Sigmoid colon (tissue), 7 donors: ENCODE measurements around the gene TBXAS1. TPM values are rescaled to one million over a fixed set of nuclear protein-coding genes. Genes with fewer than 3 reads are reported as not detected.

Experiments
- DNase-seq: peaks from one replicate; pipeline ENCODE4 v3.0.0-alpha.2; 2019
- H3K27ac ChIP-seq, 4 donors: fragments of 200-600 bp; sonication (generic); one replicate each; pipeline ENCODE4 v1.5.1; 2016 to 2019; ENCODE audit warnings: mild to moderate bottlenecking in 1 of 4
- H3K27me3 ChIP-seq, 3 donors: fragments of 200-600 bp; sonication (generic); one replicate each; pipeline ENCODE4 v1.5.1; 2019; ENCODE audit warnings: mild to moderate bottlenecking in 1 of 3
- H3K36me3 ChIP-seq, 4 donors: fragments of 200-600 bp; sonication (generic); one replicate each; pipeline ENCODE4 v1.5.1; 2016 to 2019
- H3K4me1 ChIP-seq, 4 donors: fragments of 200-600 bp; sonication (generic); one replicate each; pipeline ENCODE4 v1.5.1; 2017 to 2019
- H3K4me3 ChIP-seq, 4 donors: fragments of 200-600 bp; sonication (generic); one replicate each; pipeline ENCODE4 v1.5.1; 2017 to 2019; ENCODE audit warnings: mild to moderate bottlenecking in 2 of 4, moderate library complexity in 1 of 4
- H3K9me3 ChIP-seq, 4 donors: fragments of 200-600 bp in 3 of 4; sonication (generic) in 3 of 4; one replicate each; pipeline versions ENCODE4 v1.5.1 to v1.6.1; 2013 to 2019
- EP300 ChIP-seq, 4 donors: sonication (generic); formaldehyde crosslinking; IDR thresholded peaks; one replicate each; pipeline ENCODE4 v1.6.1; 2017; ENCODE audit warnings: antibody characterized with exemption in 4 of 4
- POLR2A ChIP-seq, 2 donors: fragments of 450-650 bp; IDR thresholded peaks; one replicate each; pipeline ENCODE4 v1.6.1; 2016; ENCODE audit warnings: antibody characterized with exemption in 2 of 2, mild to moderate bottlenecking in 2 of 2, moderate library complexity in 2 of 2
- POLR2AphosphoS5 ChIP-seq, 4 donors: sonication (generic); formaldehyde crosslinking; IDR thresholded peaks; one replicate each; pipeline ENCODE4 v1.6.1; 2017; ENCODE audit warnings: antibody characterized with exemption in 4 of 4
- WGBS, 2 donors: extraction: QIAGEN DNeasy Blood & Tissue Kit; methylation state at CpG; one replicate each; pipeline ENCODE4 v1.1.7; 2013; 5-methylcytosine and 5-hydroxymethylcytosine counted together
- intact Hi-C: fragments of 100-400 bp; cut with DNase I; formaldehyde crosslinking; loops from one replicate; pipeline ENCODE4 v1.15.1; 2023
- polyA plus RNA-seq, 3 donors: library from polyadenylated mRNA; stranded (reverse); fragments of 200-250 nt; gene quantifications; one replicate each; pipeline ENCODE4 v1.2.3, GENCODE V29; 2013
- total RNA-seq, 4 donors: library from RNA; depleted of rRNA; stranded (reverse); fragments of >200 nt; gene quantifications; one replicate each; pipeline ENCODE4 v1.1.0, GENCODE V29; 2016
- TF ChIP-seq, protein P1 (sequence below), 4 experiments: fragments of 450-650 bp in 3 of 4; fragments of 200-600 bp in 1 of 4; IDR thresholded peaks; one replicate each; pipeline ENCODE4 v1.5.1; 2016 to 2019; ENCODE audit warnings: antibody characterized with exemption in 4 of 4, mild to moderate bottlenecking in 3 of 4, moderate library complexity in 2 of 4
- donor health status: healthy with polysubstance abuse.
- donor health status: Bipolar disorder and iron deficiency.
- donor health status: healthy.

The TBXAS1 gene
- total and polyA plus RNA-seq, 7 donors: 6.0 to 28.2 (median 19.3) TPM

DNA sequence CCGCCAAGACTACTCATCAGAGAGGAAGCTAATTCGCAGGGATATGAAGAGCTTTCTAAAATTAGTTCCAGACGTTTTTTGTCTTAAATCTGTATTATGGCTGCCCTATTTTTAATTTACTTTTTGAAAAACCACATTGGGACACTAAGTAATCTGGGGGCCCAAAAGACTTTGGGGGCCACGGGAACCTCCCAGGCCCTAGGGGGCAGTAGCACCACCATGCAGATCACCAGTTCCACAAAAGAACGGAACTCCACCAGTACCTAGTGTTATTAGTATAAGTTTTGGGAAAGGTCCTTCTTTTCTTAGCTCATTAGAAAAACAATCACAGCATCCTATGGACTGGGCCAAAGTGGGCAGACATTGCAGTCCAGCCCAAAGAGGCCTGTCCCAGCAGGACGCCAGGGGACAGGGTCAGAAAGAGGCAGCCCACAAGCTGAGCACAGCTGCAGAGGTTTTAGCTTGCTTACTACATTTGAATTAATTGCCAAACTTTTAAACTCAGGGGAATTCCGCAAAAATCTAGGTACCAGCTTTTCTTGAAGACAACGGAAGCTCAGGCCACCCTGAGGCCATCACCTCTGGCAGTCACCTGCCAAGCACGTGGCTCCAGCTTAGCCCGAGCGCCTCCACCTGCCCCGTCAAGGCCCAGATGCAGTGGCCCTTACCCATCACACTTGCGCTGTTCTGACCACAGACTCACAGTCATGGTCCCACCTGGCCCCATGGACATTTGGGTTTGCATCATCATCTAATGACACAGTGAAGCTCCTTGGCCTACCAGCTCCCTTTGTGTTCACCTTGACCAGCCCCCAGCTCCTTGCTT is 158.8 kb downstream of the TBXAS1 start:
- no peaks in the 10 kb centered on the region for H3K9me3 ChIP-seq
- TF ChIP-seq, protein P1, sequence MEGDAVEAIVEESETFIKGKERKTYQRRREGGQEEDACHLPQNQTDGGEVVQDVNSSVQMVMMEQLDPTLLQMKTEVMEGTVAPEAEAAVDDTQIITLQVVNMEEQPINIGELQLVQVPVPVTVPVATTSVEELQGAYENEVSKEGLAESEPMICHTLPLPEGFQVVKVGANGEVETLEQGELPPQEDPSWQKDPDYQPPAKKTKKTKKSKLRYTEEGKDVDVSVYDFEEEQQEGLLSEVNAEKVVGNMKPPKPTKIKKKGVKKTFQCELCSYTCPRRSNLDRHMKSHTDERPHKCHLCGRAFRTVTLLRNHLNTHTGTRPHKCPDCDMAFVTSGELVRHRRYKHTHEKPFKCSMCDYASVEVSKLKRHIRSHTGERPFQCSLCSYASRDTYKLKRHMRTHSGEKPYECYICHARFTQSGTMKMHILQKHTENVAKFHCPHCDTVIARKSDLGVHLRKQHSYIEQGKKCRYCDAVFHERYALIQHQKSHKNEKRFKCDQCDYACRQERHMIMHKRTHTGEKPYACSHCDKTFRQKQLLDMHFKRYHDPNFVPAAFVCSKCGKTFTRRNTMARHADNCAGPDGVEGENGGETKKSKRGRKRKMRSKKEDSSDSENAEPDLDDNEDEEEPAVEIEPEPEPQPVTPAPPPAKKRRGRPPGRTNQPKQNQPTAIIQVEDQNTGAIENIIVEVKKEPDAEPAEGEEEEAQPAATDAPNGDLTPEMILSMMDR (IDR thresholded peaks at IDR 0.05): no peak
- TF ChIP-seq POLR2AphosphoS5 (IDR thresholded peaks at IDR 0.05) (no peak), EP300 (IDR thresholded peaks at IDR 0.05) (no peak), POLR2A (IDR thresholded peaks at IDR 0.05) (no peak)
- no peak overlapping the region for H3K27ac ChIP-seq
- DNase-seq: no peak
- 87 to 88% methylated on average over 13 of the region's 13 CpGs for WGBS, 2 donors
- no peaks in the 10 kb centered on the region for H3K4me1 ChIP-seq
- H3K36me3 ChIP-seq: no peaks in the 10 kb centered on the region
- H3K4me3 ChIP-seq: no peak overlapping the region
- intact Hi-C loops: no loop called here
- no peaks in the 10 kb centered on the region for H3K27me3 ChIP-seq

GRCh38 chr7:139989366-139990141 is 160.5 kb downstream of the TBXAS1 start:
- no peaks in the 10 kb centered on the region for H3K27me3 ChIP-seq
- H3K9me3 ChIP-seq: no peaks in the 10 kb centered on the region
- no peak overlapping the region for H3K27ac ChIP-seq
- no peaks in the 10 kb centered on the region for H3K36me3 ChIP-seq
- intact Hi-C loops: no loop called here
- no peaks in the 10 kb centered on the region for H3K4me1 ChIP-seq
- TF ChIP-seq POLR2AphosphoS5 (IDR thresholded peaks at IDR 0.05) (no peak), POLR2A (IDR thresholded peaks at IDR 0.05) (no peak), EP300 (IDR thresholded peaks at IDR 0.05) (no peak)
- TF ChIP-seq, protein P1 (IDR thresholded peaks at IDR 0.05): no peak
- DNase-seq: no peak
- no peak overlapping the region for H3K4me3 ChIP-seq
- 84 to 93% methylated on average over 12 of the region's 12 CpGs for WGBS, 2 donors

DNA sequence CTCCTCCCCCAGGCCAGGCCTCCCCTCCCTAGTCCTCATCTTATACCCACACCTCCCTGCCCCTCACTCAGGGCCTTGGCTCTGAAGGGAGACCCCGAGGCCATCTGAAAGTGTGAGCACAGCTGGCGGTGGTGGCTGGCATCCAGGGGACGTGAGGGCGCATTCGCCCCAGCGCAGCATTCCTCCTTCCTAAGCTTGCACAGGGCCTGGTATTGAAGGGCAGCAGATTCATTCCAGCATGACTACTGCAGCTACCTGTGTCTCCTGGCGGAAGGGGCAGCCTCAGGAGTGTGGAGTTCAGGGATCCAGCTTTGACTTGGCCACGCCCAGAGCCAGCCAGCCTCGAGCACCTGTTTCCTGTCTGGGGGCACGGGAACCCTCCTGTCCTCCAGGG is 161.1 kb downstream of the TBXAS1 start:
- 79 to 82% methylated on average over 10 of the region's 10 CpGs for WGBS, 2 donors
- Histone ChIP-seq H3K4me3 (no peak overlapping the region), H3K36me3 (no peaks in the 10 kb centered on the region), H3K27ac (no peak overlapping the region), H3K27me3 (no peaks in the 10 kb centered on the region), H3K9me3 (no peaks in the 10 kb centered on the region), H3K4me1 (no peaks in the 10 kb centered on the region)
- intact Hi-C loops: no loop called here
- TF ChIP-seq EP300 (IDR thresholded peaks at IDR 0.05): no peak
- no peak for TF ChIP-seq POLR2A (IDR thresholded peaks at IDR 0.05)
- TF ChIP-seq, protein P1 (IDR thresholded peaks at IDR 0.05): no peak
- TF ChIP-seq POLR2AphosphoS5 (IDR thresholded peaks at IDR 0.05): no peak
- no peak for DNase-seq

DNA sequence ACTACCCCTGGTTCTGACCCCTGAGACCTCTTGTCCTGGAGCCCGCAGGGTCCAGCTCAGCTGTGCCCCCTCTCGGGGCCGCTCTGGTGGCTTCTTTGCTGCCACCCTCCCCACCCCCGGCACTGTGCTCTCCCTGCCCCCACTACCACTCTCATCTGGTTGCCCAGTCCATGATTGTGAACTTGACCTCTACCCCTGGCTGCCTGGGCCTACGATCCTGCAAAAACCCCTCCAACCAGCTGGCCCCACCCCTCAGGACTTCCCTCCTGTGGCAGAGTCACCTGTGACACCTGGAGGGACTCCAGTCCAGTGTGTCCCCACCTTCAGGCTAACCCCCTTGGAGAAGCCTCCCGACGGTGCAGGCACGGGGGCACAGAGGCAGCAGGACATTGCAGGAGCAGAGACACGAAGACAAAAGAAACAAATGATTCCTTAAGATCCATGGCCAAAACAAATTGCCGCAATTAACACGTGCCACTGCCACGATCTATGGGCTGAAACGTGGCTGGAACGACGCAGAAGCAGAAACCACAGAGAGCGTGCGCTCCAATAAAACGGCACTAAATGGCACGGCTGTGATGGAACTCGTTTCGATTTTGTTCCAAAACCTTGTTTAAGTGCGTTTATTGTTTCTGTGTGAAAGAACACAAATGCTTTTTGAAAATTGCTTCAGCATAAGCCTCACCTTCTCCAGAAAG is 161.7 kb downstream of the TBXAS1 start:
- TF ChIP-seq EP300 (IDR thresholded peaks at IDR 0.05): no peak
- H3K4me3 ChIP-seq: no peak overlapping the region
- no peaks in the 10 kb centered on the region for H3K4me1 ChIP-seq
- no peaks in the 10 kb centered on the region for H3K9me3 ChIP-seq
- no peaks in the 10 kb centered on the region for H3K36me3 ChIP-seq
- 94 to 96% methylated on average over 22 of the region's 22 CpGs for WGBS, 2 donors
- DNase-seq: no peak
- no peak overlapping the region for H3K27ac ChIP-seq
- H3K27me3 ChIP-seq: no peaks in the 10 kb centered on the region
- intact Hi-C loops: no loop called here

DNA sequence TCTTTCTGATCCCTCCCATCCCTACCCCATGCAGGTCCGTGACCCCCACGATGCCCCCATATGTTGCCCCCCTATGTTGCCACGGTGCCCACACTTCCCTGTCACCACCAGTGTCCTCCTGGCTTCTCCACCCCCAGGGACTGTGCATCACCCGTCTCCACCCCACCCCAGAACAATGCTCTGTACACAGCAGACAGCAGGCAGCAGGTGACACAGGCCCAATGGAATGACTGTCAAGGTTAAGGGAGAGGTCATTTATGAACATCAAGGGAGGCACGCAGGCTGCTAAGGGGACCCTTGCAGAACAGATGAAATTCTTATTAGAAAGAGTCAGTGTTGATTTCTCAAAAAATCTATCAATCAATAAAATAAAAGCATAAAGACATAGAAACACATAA is 162.2 kb downstream of the TBXAS1 start:
- no peak overlapping the region for H3K27ac ChIP-seq
- no peak for DNase-seq
- no peaks in the 10 kb centered on the region for H3K27me3 ChIP-seq
- no peaks in the 10 kb centered on the region for H3K4me1 ChIP-seq
- no peaks in the 10 kb centered on the region for H3K9me3 ChIP-seq
- H3K36me3 ChIP-seq: no peaks in the 10 kb centered on the region
- 72 to 82% methylated on average over 5 of the region's 5 CpGs for WGBS, 2 donors
- intact Hi-C loops: no loop called here
- no peak for TF ChIP-seq EP300 (IDR thresholded peaks at IDR 0.05)
- TF ChIP-seq POLR2A (IDR thresholded peaks at IDR 0.05): no peak
- TF ChIP-seq, protein P1 (IDR thresholded peaks at IDR 0.05): no peak
- TF ChIP-seq POLR2AphosphoS5 (IDR thresholded peaks at IDR 0.05): no peak
- no peak overlapping the region for H3K4me3 ChIP-seq
